Kidney glomerular epithelial cell (primary cell): ENCODE data around the gene CACNA1C.

Source experiments
- DNase-seq: peaks from one replicate; lab custom pipeline; 2025; lab: John Stamatoyannopoulos, UW

CACNA1C gene

DNA sequence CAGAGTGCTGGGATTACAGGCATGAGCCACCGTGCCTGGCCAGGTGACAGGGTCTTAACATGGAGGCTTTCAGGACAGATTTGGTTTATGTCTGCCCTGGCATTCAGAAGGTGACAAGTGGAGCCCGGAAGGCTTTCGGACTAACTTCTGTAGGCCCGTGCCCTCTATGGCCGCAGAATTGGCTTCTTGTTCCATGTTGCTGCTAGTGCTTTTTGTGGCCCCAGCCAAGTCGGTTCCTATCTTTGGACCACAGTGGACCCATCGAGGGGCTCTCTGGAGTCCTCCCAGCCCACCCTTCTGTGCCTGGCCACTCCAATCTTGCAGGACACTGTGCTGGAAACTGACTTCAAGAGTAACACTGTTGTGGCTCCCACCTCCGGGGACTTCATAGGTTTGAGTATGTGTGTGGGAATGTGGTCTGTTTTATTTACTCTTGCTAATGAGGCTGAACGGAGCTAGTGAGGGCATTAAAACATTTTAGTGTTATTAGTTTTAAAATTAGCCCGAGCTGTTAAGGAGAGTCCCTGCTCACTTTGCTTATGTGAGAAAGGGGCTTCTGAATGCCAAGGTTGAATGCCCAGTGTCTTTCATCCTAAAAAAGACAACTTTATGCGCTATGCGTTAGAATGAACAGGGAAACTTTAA, 245.9 kb downstream of the CACNA1C start:
- DNase-seq = peak; percentile 70

DNA sequence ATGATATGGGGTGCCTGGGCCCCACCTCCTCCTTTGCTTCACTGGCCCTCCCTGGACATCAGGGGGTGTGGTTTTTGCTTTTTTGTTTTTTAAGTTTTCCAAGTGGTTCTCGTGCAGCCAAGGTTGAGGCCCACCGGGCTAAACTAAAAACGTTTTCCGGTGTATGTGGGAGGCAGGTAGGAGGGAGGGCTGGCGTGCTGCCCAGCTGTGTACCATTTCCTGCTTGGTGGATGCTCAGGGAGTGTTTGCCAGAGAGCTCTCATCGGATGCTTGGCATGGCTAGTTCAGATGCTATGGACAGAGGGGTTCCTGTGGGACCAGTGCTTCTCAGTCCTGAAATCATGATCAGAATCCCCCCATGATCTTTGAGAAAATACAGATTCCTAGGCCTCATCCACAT, 246.4 kb downstream of the CACNA1C start:
- DNase-seq = peak; percentile 82

DNA sequence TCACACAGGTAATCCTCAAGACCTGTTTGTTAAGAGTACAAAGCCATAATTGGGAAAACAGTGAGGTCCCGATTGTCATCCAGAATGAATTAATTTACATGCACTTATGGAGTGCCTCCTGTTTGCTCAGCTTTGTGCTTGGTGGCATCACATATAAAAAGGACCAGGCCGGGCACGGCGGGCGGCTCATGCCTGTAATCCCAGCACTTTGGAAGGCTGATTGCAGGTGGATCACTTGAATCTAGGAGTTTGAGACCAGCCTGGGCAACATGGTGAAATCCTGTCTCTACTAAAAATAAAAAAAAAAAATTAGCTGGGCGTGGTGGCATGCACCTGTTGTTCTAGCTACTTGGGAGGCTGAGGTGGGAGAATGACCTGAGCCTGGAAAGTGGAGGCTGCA, 247.4 kb downstream of the CACNA1C start:
- no peak for DNase-seq

DNA sequence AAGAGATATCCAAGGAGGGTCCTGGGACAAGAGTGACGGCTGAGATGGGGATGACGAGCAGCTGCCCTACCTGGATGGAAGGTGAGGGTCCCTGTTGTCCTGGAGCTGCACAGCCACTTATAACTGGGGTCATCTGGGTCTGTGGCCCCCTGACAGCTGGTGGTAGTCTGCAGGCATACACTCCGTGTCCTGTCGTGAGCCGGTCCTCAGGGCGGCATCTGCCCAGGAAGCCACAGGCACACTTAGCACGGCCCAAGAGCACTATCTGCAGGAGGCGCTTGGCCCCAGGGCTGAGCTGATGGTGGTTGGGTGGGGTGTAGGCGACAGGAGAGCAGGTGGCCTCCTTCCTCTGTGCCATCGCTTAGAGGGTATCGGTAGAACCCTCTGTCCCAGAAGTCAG, 248.1 kb downstream of the CACNA1C start:
- no peak for DNase-seq

DNA sequence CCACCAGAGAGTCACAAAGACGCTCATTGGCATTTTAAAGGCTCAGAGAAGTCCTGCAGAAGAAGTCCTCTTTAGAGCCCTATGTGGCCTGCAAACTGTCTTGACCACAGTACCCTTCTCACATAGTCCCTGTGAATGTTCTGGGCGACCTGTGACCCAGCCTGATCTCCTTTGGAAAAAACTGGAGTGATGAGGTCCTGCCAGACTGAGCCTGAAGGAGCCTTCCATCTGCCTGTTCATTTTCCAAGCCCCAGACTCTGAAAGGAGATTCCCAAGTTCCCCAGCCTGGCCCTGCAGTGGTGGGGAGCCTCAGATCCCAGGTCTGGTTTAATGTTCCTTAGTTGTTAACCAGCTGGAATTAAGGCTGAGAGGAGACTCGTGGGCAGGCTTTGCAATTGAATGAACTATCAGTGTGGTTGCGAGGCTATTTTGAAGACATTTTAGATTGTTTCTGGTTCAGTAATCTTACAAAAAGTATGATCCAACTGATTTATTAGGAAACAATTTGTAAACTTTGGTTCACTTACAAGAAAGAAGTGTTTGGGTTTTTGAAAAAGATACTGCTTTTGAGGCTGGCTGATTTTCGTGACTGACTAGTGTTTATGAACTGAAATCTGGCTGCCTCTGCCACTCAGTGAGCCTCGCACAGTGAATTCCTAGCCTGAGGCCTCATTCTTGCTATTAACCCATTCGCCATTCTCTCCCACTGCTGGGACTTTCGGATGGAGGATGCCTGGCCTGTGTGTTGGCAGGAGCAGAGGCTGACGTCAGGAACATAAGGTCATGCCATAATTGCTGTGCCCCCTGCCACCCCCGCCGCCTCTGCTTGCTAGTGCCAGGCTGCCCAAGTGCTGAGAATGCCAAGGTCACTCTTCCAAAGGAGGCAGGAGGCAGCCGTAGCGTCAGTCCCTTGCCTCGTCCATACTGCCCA, 249.0 kb downstream of the CACNA1C start:
- peak; percentile 50 for DNase-seq

DNA sequence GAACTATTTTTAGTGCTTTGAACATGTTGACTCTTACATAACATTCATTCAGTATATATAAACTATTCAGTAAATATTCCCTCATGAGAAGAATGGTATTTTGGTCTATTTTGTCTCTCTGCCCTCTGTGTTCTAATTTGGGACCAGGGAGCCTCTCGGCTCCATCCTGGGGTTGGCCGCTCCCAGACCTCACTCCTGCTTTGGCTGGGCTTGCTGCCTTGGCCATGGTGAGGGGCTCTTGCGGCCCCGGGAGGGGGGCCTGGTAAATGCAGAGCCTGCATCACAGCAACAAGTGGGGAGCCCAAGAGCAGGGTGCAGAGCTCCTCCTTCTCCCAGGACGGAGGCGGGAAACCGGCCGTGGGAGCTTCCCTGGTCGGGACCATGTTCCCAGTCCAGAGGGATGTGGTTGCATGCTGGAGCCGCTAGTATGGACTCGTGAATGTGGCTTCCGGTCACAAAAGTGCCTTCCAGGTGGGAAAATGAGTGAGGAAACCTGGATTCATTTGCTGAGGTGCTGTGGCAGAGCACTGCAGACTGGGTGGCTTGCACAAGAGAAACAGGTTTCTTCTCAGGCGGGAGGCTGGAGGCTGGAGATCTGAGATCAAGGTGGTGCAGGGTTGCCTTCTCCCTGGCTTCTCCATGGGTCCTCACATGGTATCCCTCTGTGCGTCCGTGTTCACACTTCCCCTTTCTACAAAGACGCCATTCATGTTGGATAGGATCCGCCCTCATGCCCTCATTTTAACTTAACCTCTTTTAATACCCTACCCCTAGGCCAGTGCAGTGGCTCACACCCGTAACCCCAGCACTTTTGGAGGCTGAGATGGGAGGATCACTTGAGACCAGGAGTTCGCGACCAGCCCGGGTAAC, 250.2 kb downstream of the CACNA1C start:
- DNase-seq = no peak

DNA sequence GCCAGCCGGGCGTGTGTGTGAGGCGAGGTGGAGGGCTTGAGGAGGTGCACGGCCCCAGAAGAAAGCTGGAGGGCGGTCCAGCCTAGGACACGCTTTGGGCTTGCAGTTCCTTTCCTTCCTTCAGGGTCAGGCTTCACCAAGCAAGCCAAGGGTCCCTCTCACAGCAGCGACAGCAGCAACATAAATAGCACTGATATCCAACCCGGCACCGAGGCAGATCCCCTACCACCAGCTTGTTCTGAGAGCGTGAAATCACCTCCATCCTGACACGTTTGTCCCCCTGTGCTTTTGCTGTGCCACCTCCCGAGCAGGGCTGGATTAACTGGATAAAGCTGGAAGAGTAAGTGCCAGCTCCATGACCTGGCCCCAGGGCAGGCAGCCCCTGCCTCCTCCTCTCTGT, 251.4 kb downstream of the CACNA1C start:
- no peak for DNase-seq

DNA sequence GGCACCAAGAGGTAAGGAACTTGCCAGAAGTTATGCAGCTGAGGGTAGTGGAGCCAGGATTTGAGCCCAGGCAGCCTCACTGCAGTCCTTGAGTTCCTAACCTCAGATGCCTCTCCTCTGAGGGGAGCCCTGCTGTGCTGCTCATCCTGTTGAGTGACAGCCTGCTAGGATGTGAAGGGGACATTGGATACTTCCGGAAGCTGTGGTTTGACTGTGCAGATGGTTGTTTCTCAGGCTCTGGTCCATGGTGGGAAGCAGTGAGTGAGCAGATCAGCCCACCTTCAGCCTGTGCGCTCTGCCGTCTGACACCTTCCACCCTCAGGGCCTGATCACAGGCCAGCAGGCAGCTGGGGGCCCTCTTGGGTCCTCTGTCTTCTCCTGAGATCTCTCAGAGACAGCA, 253.2 kb downstream of the CACNA1C start:
- DNase-seq = no peak

DNA sequence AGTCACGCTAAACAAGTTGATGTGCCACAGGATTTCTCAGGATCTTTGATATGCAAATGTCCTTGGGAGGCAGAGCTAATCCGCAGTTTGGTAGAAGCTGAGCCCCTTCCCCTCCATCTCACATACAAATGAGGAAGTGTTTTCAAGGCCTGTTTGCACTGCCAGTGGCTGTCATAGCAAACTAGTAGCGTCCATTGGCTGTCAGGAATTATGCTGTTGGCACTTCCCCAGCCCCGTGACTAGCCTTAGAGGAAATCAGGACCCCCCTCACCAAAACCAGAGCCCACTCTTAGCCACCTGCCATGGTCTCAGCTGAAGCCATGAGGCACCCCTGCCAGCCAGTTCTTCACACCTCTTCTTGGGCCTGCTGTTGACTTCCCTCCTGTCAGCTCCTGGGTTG, 253.9 kb downstream of the CACNA1C start:
- no peak for DNase-seq

DNA sequence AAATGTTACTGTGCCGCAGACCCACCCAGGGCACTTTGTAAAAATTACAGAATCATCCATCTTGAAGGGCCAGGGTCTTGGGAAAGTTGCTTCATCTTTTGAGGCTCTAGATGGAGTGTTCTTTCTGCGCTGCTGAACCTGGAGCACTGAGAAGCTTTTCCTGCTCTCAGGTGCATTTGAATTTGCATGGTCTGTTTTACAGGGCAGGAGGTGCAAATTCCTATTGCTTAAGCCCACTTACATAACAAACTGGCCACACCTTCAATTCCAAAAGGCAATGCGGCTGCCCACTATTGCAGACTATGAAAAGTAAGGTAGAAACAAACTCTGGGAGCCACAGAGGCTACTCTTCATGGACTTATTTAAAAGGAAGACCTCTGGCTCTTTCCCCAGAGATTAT, 254.8 kb downstream of the CACNA1C start:
- DNase-seq = no peak

DNA sequence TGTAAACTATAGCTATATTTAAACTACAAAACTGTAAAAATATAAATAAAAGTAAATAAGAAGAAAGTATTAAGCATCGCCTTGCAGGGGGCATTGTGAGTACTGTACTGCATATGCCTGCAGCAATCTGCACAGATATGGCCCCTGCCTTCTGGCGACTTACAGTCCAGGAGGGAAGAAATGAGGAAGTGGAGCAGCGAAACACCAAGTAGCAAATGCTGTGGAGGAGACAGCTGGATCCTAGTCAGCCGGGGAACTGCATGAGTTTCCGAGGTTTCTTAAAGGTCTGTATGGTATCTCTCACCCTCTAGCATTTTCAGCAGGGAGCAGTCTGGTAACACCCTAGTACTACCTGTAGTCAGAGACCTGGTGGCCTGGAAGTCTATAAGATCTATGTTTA, 256.9 kb downstream of the CACNA1C start:
- no peak for DNase-seq

DNA sequence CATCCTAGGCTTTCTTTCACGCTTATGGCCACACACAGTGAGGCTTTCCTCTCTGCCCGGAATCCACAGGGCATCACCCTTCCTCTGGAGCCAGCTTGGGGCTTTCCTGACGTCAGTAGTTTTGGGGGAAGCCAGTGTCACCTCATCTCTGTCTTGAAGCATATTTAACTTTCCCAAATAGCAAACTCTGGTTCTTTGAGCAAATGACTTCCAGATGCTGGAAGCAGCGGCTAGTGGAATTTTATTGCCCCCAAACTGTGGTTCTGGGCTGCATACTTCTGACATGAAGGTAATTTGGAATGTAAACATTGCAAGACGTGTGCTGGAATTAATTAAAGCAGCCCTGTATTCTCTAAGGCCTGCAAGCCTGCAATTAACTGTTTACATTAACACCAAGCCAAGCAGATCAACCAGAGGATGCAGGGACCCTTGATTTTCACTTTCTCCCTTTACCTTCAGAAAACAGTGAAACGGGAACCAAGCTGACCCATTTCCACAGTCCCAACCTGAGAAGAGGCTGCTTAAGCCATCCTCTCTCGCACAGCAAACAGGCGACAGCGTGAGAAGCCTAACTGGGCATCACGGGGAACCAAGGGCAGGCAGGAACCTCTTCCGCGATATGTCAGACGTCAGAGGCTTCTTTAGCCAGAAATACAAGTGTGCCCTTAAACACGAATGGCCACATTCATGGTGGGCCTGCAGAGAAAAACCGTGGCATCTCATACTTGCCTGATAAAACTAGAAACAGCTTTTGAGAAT, 258.4 kb downstream of the CACNA1C start:
- no peak for DNase-seq

DNA sequence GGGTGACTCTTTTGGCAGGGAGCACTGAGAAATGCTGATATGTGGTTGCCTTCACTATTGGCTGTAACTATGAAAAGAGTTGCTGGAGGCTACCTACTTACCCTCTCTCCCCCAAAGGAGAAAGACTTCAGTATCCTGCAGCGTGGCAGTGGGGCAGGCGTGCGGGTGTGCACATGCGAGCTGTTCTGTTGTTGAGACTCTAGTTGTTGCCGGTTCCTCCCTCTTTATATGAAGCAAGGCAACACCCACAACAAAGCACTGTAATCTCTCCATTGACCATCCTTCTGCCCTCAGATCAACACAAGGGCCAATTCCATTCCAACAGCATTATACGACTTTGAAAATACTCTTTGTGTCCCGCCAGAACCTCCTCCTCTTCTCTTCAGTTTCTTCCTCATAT, 259.4 kb downstream of the CACNA1C start:
- DNase-seq = no peak

DNA sequence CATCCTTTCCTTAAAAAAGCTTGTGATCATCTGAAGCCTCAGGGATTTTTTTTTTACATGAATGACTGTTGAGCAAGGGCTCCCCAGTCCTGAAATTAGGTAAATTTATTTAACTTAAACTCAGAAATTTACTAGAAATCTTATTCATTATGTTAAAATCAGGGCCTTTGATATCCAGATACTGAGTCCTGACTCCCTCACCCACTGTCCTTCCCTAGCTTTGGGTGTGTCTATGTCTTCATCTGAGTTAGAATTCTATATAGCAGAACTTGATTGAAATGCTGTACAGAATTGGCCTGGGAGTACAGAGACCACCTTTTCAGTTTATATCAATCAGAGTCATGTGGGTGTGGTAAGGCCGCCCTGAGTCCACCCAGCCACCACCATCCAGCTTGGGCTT, 260.0 kb downstream of the CACNA1C start:
- no peak for DNase-seq

DNA sequence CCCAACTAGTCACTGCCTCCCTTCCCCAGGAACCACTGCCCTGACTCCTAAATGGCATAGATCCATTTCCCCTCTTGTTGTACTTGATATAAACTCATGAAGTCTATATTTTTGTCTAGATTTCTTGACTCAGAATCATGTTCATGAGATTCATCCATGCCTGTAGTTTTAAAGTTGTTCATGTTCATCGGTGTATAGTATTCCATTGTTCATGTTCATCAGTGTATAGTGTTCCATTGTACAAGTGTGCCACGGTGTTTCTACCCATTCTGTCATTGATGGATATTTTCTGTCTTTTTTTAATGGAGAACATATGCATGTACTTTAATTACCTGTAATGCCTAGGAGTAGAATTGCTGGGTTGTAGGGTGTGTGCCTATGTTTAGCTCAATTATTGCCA, 261.7 kb downstream of the CACNA1C start:
- DNase-seq = no peak

DNA sequence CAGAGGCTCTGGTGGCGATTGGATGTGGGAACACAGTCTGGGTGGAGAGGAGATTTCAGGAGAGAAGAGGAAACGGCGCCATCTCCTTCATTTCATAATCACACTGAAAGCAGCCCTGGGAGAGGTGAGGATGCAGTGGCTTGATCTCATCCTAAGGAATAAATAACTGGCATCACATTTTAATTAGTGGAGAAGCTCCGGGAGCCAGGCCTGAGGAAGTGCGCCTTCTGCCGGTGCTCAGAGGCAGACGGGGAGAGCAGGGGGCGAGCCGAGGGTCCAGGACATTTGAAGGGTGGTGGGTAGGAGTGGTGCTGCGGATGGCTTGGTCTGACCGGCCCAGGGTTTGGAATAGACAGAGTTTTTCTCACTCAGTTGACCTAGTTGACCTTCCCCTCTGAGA, 265.0 kb downstream of the CACNA1C start:
- DNase-seq = no peak

DNA sequence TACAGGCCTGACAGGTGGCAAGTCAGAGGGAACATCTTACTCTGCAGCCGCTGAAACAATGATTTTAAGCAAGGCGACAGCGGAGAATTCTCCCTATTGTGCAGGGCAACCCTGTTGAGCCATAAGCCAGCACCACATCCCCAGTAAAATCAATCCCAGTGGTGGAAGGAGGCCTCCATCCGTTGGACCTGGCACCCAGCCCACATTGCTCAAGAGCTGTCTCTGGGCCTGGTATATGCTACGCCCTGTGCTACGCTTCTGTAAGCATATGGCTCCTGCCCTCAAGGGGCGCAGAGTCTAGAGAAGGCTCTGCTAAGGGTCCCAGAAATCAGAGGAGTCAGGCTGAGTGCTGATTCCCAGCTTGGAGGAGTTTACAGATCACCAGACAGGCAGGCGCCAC, 265.5 kb downstream of the CACNA1C start:
- no peak for DNase-seq

DNA sequence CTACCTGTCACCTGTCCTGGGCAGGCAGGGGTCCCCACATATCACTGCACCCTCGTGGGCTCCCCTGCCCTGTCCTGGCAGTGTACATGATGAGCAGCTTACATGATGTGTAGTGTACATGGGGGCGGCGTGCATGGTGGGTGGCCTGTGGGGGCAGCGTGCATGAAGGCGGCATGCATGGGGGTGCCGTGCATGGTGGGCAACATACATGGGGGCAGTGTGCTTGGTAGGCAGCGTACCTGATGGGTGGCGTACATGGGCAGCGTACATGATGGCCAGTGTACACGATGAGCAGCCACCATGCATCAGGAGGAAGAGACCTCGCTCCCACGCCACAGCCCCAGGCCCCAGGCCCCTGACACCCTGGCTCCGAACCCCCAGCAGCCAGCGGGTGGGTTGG, 266.3 kb downstream of the CACNA1C start:
- DNase-seq = no peak

DNA sequence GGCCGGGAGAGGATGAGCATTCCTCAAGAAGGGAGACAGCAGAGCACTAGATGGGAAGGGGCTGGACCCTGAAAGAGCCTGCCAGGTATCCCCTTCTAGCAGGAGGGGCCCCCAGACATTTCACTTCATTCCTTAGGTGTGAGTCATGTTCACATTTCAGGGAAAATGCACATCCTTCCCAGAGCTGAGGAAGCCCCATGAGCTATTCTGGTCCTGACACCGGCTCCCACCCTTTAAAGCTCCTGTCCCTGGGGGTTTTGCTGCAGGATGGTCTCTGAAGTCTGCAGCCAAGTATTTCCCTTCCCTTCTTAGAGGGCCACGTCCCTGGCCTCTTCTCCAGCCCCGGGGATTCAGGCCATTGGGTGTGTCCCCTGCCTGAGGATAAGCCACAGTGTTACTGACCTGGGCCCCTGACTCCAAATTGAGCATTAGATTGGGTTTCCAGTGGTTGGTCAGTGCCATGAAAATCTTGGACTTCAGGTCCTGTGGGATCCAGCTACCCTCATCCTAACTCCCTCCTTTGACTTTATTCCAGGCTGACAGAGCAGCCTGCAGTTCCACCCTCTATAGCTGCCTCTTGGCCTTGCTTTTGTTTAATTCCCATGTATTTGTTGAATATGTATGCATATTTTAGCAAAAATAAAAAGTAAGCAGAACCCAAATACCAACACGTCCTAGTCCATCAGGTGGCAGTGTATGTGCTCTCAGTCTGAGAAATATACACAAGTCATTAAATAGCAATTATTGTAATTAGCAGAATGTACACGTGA, 267.1 kb downstream of the CACNA1C start:
- DNase-seq = no peak

DNA sequence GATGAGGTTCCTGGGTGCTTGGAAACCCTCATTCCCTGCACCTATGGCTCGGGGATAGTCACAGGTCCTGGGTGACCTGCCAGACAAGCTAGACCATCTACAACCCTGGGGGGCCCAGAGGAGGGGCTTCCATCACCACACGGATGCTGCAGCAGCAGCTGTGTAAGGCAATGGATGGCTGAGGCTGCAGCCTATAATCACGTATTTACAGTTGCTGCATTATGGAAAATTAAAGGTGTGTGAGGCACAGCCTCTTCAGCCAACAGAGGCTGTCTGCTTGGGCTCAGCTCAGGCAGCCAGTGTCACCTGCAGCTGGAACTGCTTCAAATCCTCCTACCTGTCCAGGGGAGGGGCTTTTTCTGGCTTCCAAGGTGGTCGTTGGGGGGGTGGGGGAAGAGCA, 268.1 kb downstream of the CACNA1C start:
- DNase-seq = no peak

DNA sequence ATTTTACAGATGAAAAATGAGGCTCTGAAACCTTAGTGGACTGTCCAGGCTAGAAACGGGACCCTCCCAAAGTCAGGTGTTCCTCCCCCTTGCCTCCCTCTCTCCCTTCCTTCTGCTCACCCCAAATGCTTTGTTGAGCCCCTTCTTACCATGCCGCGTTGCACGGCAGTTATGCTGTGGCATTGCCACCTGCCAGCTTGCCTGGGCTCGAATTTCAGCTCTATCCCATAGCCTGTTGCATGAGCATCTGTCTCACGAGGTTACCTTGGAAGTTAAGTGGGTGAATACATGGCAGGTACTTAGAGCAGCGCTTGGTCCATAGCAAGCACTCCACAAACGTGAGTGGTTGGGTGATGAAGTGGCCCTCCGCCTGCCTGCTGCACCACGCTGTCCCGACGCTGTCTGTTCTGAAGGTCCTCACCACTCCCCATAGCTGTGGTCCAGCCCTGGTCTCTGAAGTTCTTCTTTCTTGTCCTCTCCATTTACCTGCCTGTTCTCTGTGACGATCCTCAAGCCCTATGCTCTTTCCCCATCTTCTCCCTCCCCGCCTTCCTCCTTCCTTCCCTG, 269.9 kb downstream of the CACNA1C start:
- DNase-seq = no peak
